Esophagus muscularis mucosa (tissue), 4 donors: ENCODE measurements around the gene JMJD1C. TPM values are rescaled to one million over a fixed set of nuclear protein-coding genes. Genes with fewer than 3 reads are reported as not detected.
"Not testable (repeated sequence)": the region's sequence is repeated elsewhere in the genome, so short reads cannot be mapped to it uniquely, and the experiment has no call there.

Experiments
- DNase-seq: peaks from one replicate; pipeline ENCODE4 v3.0.0-alpha.2; 2017; ENCODE audit errors: extremely low spot score
- H3K27ac ChIP-seq, 4 donors: fragments of 200-600 bp; sonication (generic); replicated peaks in 1 of 4; 1 replicate in 3 of 4; 2 replicates in 1 of 4; pipeline ENCODE4 v1.5.1; 2016 to 2019; ENCODE audit warnings: mild to moderate bottlenecking in 1 of 4
- H3K27me3 ChIP-seq, 4 donors: fragments of 200-600 bp; sonication (generic); one replicate each; pipeline versions ENCODE4 v1.5.1 to v1.6.0; 2016 to 2019
- H3K36me3 ChIP-seq, 4 donors: fragments of 200-600 bp; sonication (generic); one replicate each; pipeline ENCODE4 v1.5.1; 2016 to 2019
- H3K4me1 ChIP-seq, 4 donors: fragments of 200-600 bp; sonication (generic); one replicate each; pipeline ENCODE4 v1.5.1; 2016 to 2019
- H3K4me3 ChIP-seq, 4 donors: fragments of 200-600 bp; sonication (generic); 1 replicate in 2 of 4; 2 replicates in 2 of 4; pipeline ENCODE4 v1.5.1; 2016 to 2019; ENCODE audit warnings: mild to moderate bottlenecking in 4 of 4, moderate library complexity in 1 of 4
- H3K9me3 ChIP-seq, 4 donors: fragments of 200-600 bp; sonication (generic); 1 replicate in 3 of 4; 2 replicates in 1 of 4; pipeline ENCODE4 v1.5.1; 2016 to 2019
- EP300 ChIP-seq: sonication (generic); formaldehyde crosslinking; IDR thresholded peaks from one replicate; pipeline ENCODE4 v1.6.1; 2017; ENCODE audit warnings: antibody characterized with exemption
- POLR2A ChIP-seq: fragments of 450-650 bp; IDR thresholded peaks from one replicate; pipeline ENCODE4 v1.6.1; 2017; ENCODE audit warnings: antibody characterized with exemption, moderate library complexity, mild to moderate bottlenecking, low read depth
- POLR2AphosphoS5 ChIP-seq, 2 donors: sonication (generic); formaldehyde crosslinking; IDR thresholded peaks; one replicate each; pipeline ENCODE4 v1.6.1; 2017; ENCODE audit warnings: antibody characterized with exemption in 2 of 2
- WGBS: methylation state at CpG from one replicate; pipeline ENCODE4 v1.1.5; 2018; 5-methylcytosine and 5-hydroxymethylcytosine counted together
- intact Hi-C: fragments of 100-400 bp; cut with DNase I; formaldehyde crosslinking; loops from one replicate; pipeline ENCODE4 v1.15.1; 2023
- total RNA-seq, 4 donors: library from RNA; depleted of rRNA; stranded (reverse); fragments of >200 nt; gene quantifications; one replicate each; pipeline versions ENCODE4 v1.1.0 to v1.2.1, GENCODE V29; 2016
- TF ChIP-seq, protein P1 (sequence below), 3 experiments: fragments of 200-600 bp in 2 of 3; fragments of 450-650 bp in 1 of 3; sonication (generic) in 2 of 3; IDR thresholded peaks; one replicate each; pipeline ENCODE4 v1.5.1; 2017 to 2019; ENCODE audit warnings: antibody characterized with exemption in 3 of 3, mild to moderate bottlenecking in 2 of 3, moderate library complexity in 1 of 3

Gene JMJD1C
- total RNA-seq, 4 donors from 2014 or later = 60.3 to 89.7 (median 79.8) TPM

- H3K27me3 ChIP-seq = no peaks in the 10 kb centered on the region
- no peak for DNase-seq
- H3K4me1 ChIP-seq = peaks cover 6 to 51% (median 39%) of the 10 kb centered on the region in 4 donors
- intact Hi-C loops = no loop called here
- TF ChIP-seq POLR2A (no peak), POLR2AphosphoS5 (IDR thresholded peaks at IDR 0.05) (no peak)
- H3K36me3 ChIP-seq = no peaks in the 10 kb centered on the region
- no peak overlapping the region for H3K27ac ChIP-seq
- WGBS = 81% methylated on average over 1 of the region's 1 CpG
- H3K9me3 ChIP-seq = no peaks in the 10 kb centered on the region
- no peak overlapping the region for H3K4me3 ChIP-seq
These were observed 36.2 kb upstream of the JMJD1C start for GRCh38 chr10:63501954-63502353.

GRCh38 chr10:63500551-63500950, 34.8 kb upstream of the JMJD1C start:
- H3K4me3 ChIP-seq, DNase-seq, H3K27ac ChIP-seq, H3K9me3 ChIP-seq, intact Hi-C loops, H3K36me3 ChIP-seq, H3K27me3 ChIP-seq: not testable (repeated sequence)
- H3K4me1 ChIP-seq = peaks cover 0 to 37% (median 29%) of the 10 kb centered on the region in 4 donors
- WGBS = 90% methylated on average over 5 of the region's 5 CpGs

DNA sequence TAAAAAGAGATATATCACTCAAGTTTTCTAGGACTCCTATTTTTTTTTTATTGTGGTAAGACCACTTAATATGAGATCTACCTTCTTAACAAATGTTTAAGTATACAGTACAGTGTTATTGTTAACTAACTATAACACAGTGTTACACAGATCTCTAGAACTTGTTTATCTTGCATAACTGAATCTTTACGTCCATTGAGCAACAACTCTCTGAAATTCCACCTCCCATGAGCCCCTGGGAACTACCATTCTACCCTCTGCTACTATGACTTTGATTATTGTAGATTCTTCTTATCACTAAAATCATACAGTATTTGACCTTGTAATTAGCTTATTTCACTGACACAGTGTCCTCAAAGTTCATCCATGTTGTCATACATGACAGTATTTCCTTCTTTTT, 32.9 kb upstream of the JMJD1C start:
- peaks cover 0 to 20% (median 15%) of the 10 kb centered on the region in 4 donors for H3K4me1 ChIP-seq
- H3K27ac ChIP-seq = no peak overlapping the region
- no peak overlapping the region for H3K4me3 ChIP-seq
- TF ChIP-seq POLR2AphosphoS5 (IDR thresholded peaks at IDR 0.05) = no peak
- TF ChIP-seq POLR2A = no peak
- no peak for TF ChIP-seq EP300
- TF ChIP-seq, protein P1, sequence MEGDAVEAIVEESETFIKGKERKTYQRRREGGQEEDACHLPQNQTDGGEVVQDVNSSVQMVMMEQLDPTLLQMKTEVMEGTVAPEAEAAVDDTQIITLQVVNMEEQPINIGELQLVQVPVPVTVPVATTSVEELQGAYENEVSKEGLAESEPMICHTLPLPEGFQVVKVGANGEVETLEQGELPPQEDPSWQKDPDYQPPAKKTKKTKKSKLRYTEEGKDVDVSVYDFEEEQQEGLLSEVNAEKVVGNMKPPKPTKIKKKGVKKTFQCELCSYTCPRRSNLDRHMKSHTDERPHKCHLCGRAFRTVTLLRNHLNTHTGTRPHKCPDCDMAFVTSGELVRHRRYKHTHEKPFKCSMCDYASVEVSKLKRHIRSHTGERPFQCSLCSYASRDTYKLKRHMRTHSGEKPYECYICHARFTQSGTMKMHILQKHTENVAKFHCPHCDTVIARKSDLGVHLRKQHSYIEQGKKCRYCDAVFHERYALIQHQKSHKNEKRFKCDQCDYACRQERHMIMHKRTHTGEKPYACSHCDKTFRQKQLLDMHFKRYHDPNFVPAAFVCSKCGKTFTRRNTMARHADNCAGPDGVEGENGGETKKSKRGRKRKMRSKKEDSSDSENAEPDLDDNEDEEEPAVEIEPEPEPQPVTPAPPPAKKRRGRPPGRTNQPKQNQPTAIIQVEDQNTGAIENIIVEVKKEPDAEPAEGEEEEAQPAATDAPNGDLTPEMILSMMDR (IDR thresholded peaks at IDR 0.05) = no peak
- H3K36me3 ChIP-seq = no peaks in the 10 kb centered on the region
- no peak for DNase-seq
- H3K9me3 ChIP-seq = no peaks in the 10 kb centered on the region
- WGBS = 54% methylated on average over 1 of the region's 1 CpG
- no peaks in the 10 kb centered on the region for H3K27me3 ChIP-seq
- intact Hi-C loops = no loop called here

DNA sequence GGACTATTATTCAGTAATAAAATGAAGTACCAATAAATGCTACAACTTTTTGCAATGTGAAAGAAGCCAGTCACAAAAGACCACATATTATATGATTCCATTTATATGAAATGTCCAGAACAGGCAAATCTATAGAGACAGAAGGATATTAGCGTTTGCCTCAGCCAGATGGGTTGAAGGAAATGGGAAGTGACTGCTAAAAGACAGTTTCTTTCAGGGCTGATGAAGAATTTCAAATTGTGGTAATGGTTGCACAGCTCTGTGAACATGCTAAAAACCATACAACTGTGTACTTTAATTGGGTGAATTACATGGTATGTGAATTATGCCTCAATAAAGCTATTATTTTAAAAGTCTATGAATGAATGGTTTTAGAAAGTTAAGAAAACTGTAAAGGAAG, 31.5 kb upstream of the JMJD1C start:
- intact Hi-C loops = no loop called here
- Histone ChIP-seq H3K36me3 (no peaks in the 10 kb centered on the region), H3K4me3 (no peak overlapping the region), H3K27me3 (no peaks in the 10 kb centered on the region), H3K9me3 (no peaks in the 10 kb centered on the region), H3K4me1 (peaks cover 2 to 20% (median 14%) of the 10 kb centered on the region in 4 donors), H3K27ac (no peak overlapping the region)
- no peak for DNase-seq
- 56% methylated on average over 1 of the region's 1 CpG for WGBS
- TF ChIP-seq EP300 (no peak), POLR2A (no peak), POLR2AphosphoS5 (IDR thresholded peaks at IDR 0.05) (no peak)
- TF ChIP-seq, protein P1 (IDR thresholded peaks at IDR 0.05) = no peak

- WGBS = 92% methylated on average over 1 of the region's 1 CpG
These were observed 30.8 kb upstream of the JMJD1C start for GRCh38 chr10:63496561-63496960.

DNA sequence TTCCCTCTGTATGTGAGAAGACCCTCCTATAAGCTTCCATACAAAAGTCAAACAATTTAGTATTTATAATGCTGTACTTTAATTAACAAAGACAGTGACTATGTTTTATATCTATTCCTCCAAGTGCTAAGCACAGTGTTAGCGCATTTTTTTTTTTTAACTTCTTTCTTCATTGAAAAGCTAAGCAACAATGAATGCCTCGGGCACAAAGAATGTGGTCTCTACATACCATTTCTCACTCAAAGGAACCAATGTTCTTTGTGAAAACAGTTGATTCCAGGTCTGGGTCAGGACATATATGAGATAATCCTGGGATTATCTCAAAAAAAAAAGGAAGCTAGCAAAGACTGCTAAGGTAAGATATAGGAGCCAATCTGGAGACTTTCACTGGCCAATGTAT, 29.2 kb upstream of the JMJD1C start:
- Histone ChIP-seq H3K27me3 (no peaks in the 10 kb centered on the region), H3K36me3 (no peaks in the 10 kb centered on the region), H3K27ac (no peak overlapping the region), H3K9me3 (no peaks in the 10 kb centered on the region), H3K4me1 (peaks cover 13 to 37% (median 25%) of the 10 kb centered on the region in 4 donors), H3K4me3 (no peak overlapping the region)
- 96% methylated on average over 2 of the region's 2 CpGs for WGBS
- intact Hi-C loops = no loop called here
- no peak for DNase-seq
- no peak for TF ChIP-seq EP300
- no peak for TF ChIP-seq POLR2AphosphoS5 (IDR thresholded peaks at IDR 0.05)
- no peak for TF ChIP-seq POLR2A
- TF ChIP-seq, protein P1 (IDR thresholded peaks at IDR 0.05) = no peak

More at GRCh38 chr10:63496561-63496960, 30.8 kb upstream of the JMJD1C start:
- TF ChIP-seq POLR2AphosphoS5 (IDR thresholded peaks at IDR 0.05) (no peak), EP300 (no peak), POLR2A (no peak)
- TF ChIP-seq, protein P1 (IDR thresholded peaks at IDR 0.05) = no peak
- DNase-seq = no peak
- no peak overlapping the region for H3K27ac ChIP-seq
- H3K4me3 ChIP-seq = no peak overlapping the region
- no peaks in the 10 kb centered on the region for H3K27me3 ChIP-seq
- intact Hi-C loops = no loop called here
- no peaks in the 10 kb centered on the region for H3K9me3 ChIP-seq
- H3K4me1 ChIP-seq = peaks cover 10 to 28% (median 21%) of the 10 kb centered on the region in 4 donors
- no peaks in the 10 kb centered on the region for H3K36me3 ChIP-seq
